HEK293T (cell line): ENCODE data around the gene CERK.

Source experiments
- ARNT ChIP-seq: fragments of 450-650 bp; IDR thresholded peaks from 2 replicates; pipeline ENCODE4 v1.6.1; 2017; ENCODE audit warnings: mild to moderate bottlenecking
- NFRKB ChIP-seq: fragments of 450-650 bp; IDR thresholded peaks from 2 replicates; pipeline ENCODE4 v1.6.1; 2016; ENCODE audit warnings: mild to moderate bottlenecking, moderate library complexity

GRCh38 chr22:46708766-46709330 lies 29.2 kb downstream of the CERK start:
- TF ChIP-seq NFRKB (no peak), ARNT (no peak)
